H1 (cell line): ENCODE results near the gene CLDN9. TPM values are rescaled to one million over a fixed set of nuclear protein-coding genes. Genes with fewer than 3 reads are reported as not detected.

ENCODE experiments used
- CTCF ChIP-seq, 3 experiments: IDR thresholded peaks; 1 replicate in 2 of 3; 2 replicates in 1 of 3; pipeline versions ENCODE4 v1.5.1 to v1.6.1; 2011; ENCODE audit warnings: low read length in 3 of 3, mild to moderate bottlenecking in 3 of 3, inconsistent platforms in 2 of 3, low read depth in 1 of 3, moderate library complexity in 1 of 3; ENCODE audit not compliant: insufficient read depth in 1 of 3; ENCODE audit errors: control extremely low read depth in 1 of 3
- SIRT6 ChIP-seq: IDR thresholded peaks from one replicate; pipeline ENCODE4 v1.7.1; 2012; ENCODE audit warnings: low read length, inconsistent platforms
- polyA plus RNA-seq, 7 experiments: library from polyadenylated mRNA; depleted of rRNA in 3 of 7; stranded (reverse) in 5 of 7; unstranded in 2 of 7; fragments of >200 nt in 5 of 7; fragments of 200-250 nt in 2 of 7; gene quantifications; 1 replicate in 5 of 7; 2 replicates in 1 of 7; 4 replicates in 1 of 7; pipeline versions ENCODE4 v1.2.1 to v1.2.3, GENCODE V29; 2011 to 2013; ENCODE audit warnings: missing spikeins in 2 of 7, mixed read lengths in 2 of 7
- total RNA-seq: library from RNA; stranded (reverse); fragmentation: NEBNext Ultra II Directional; extraction: Animal tissue kit (Norgen Biotek cat#: 25700); gene quantifications from 2 replicates; pipeline ENCODE4 v1.2.1, GENCODE V29; 2021

The CLDN9 gene
- total and polyA plus RNA-seq, 2 of the 8 experiments (the other 6 are each of a cell fraction or from before 2014, with no cell fraction given): 0.60 to 0.89 TPM

- TF ChIP-seq CTCF (IDR thresholded peaks at IDR 0.05; ENCODE audit: control extremely low read depth in 1 of 3, insufficient read depth in 1 of 3, low read depth in 1 of 3, low read length in 3 of 3) (peak; percentile 85 to 94 (median 92)), SIRT6 (no peak)
- TF ChIP-seq, all 59 proteins: peak for 22
Measured at GRCh38 chr16:3017794-3018506, 5.2 kb downstream of the CLDN9 start, which contains the start of gene CLDN6 (continued).
